Measurements from ENCODE around the gene TIPRL. TPM values are rescaled to one million over a fixed set of nuclear protein-coding genes. Genes with fewer than 3 reads are reported as not detected.

TIPRL gene
- total and polyA plus RNA-seq, 8 donors: 26.2 to 56.1 (median 51.5) TPM

- ATAC-seq: no peak
- intact Hi-C loops (cut with DNase I): no loop called here
Observed at GRCh38 chr1:168235548-168235885, 56.8 kb downstream of the TIPRL start.

GRCh38 chr1:168235937-168236336 lies 57.2 kb downstream of the TIPRL start:
- Histone ChIP-seq H3K4me3 (no peak overlapping the region), H3K27ac (peak overlapping the region in 1 of 2 donors; percentile 39), H3K9me3 (no peaks in the 10 kb centered on the region), H3K4me1 (peaks cover 10 to 11% of the 10 kb centered on the region in 2 donors), H3K27me3 (no peaks in the 10 kb centered on the region), H3K36me3 (peaks cover 4 to 99% of the 10 kb centered on the region in 2 donors)
- TF ChIP-seq CTCF (IDR thresholded peaks at IDR 0.05): no peak
- DNase-seq (no peak), ATAC-seq (no peak)
- intact Hi-C loops (cut with DNase I): no loop called here

More at GRCh38 chr1:168235548-168235885, 56.8 kb downstream of the TIPRL start:
- Histone ChIP-seq H3K27me3 (no peaks in the 10 kb centered on the region), H3K9me3 (no peaks in the 10 kb centered on the region), H3K4me3 (no peak overlapping the region), H3K36me3 (peaks cover 4 to 99% of the 10 kb centered on the region in 2 donors), H3K4me1 (peaks cover 10 to 11% of the 10 kb centered on the region in 2 donors), H3K27ac (peak overlapping the region; percentile 9 to 39)
- DNase-seq: no peak
- no peak for TF ChIP-seq CTCF (IDR thresholded peaks at IDR 0.05)

GRCh38 chr1:168236836-168237611 lies 58.3 kb downstream of the TIPRL start:
- intact Hi-C loops (cut with DNase I): no loop called here
- no peak overlapping the region for H3K27ac ChIP-seq
- H3K9me3 ChIP-seq: no peaks in the 10 kb centered on the region
- TF ChIP-seq CTCF (IDR thresholded peaks at IDR 0.05): no peak
- no peak for ATAC-seq
- H3K36me3 ChIP-seq: peaks cover 4 to 99% of the 10 kb centered on the region in 2 donors
- H3K4me3 ChIP-seq: no peak overlapping the region
- no peaks in the 10 kb centered on the region for H3K27me3 ChIP-seq
- peaks cover 10 to 11% of the 10 kb centered on the region in 2 donors for H3K4me1 ChIP-seq
- no peak for DNase-seq

- Histone ChIP-seq H3K9me3 (no peaks in the 10 kb centered on the region), H3K36me3 (peaks cover 0 to 85% of the 10 kb centered on the region in 2 donors), H3K4me1 (peaks cover 4 to 8% of the 10 kb centered on the region in 2 donors), H3K27ac (peak overlapping the region; percentile 48 to 49), H3K27me3 (no peaks in the 10 kb centered on the region), H3K4me3 (no peak overlapping the region)
- ATAC-seq (peak; percentile 67), DNase-seq (peak in 2 of 4 donors; percentile 86 to 89)
- intact Hi-C loops (cut with DNase I): no loop called here
- TF ChIP-seq CTCF (IDR thresholded peaks at IDR 0.05): no peak
Observed at GRCh38 chr1:168243198-168243597, 64.4 kb downstream of the TIPRL start.

GRCh38 chr1:168243636-168244212 lies 65.0 kb downstream of the TIPRL start:
- intact Hi-C loops (cut with DNase I): no loop called here
- Histone ChIP-seq H3K27ac (peak overlapping the region; percentile 48 to 49), H3K4me1 (peaks cover 4 to 8% of the 10 kb centered on the region in 2 donors), H3K4me3 (no peak overlapping the region), H3K9me3 (no peaks in the 10 kb centered on the region), H3K27me3 (no peaks in the 10 kb centered on the region), H3K36me3 (peaks cover 0 to 83% of the 10 kb centered on the region in 2 donors)
- no peak for DNase-seq
- ATAC-seq: peak; percentile 45
- TF ChIP-seq CTCF (IDR thresholded peaks at IDR 0.05): no peak

Measured in left lung (tissue), 10 donors.